Uterus (tissue), 2 donors: ENCODE results near the gene THEMIS2.

Experiments used
- CTCF ChIP-seq, 4 experiments: fragments of 200-600 bp in 2 of 4; fragments of 450-650 bp in 2 of 4; sonication (generic) in 2 of 4; IDR thresholded peaks; one replicate each; pipeline ENCODE4 v1.5.1; 2016 to 2019; ENCODE audit warnings: antibody characterized with exemption in 4 of 4, mild to moderate bottlenecking in 2 of 4, moderate library complexity in 1 of 4
- POLR2A ChIP-seq, 2 donors: fragments of 450-650 bp; IDR thresholded peaks; one replicate each; pipeline ENCODE4 v1.6.1; 2016; ENCODE audit warnings: antibody characterized with exemption in 2 of 2, mild to moderate bottlenecking in 1 of 2, moderate library complexity in 1 of 2

DNA sequence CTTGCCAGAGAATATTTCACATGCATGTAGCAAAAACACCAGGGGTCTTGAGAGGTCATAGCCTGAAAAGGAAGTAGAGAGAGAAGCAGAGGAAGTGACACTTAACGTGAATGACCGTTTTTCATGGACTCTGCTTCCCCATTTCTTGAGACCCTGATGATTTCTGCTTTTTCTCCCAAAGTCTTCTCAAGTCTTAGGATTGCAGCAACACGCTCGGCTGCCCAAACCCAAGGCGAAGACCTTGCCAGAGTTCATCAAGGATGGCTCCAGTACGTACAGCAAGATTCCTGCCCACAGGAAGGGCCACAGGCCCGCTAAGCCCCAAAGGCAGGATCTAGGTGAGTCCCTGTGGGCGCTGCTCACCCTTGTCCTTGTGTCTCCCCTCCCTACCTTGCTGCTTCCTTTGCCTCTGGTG, 12.8 kb downstream of the THEMIS2 start:
- TF ChIP-seq CTCF (IDR thresholded peaks at IDR 0.05) (no peak), POLR2A (IDR thresholded peaks at IDR 0.05) (no peak)
